Vagina (tissue), 2 donors: ENCODE data around the gene CPZ.

Experiments used
- CTCF ChIP-seq, 3 experiments: fragments of 450-650 bp in 2 of 3; fragments of 200-600 bp in 1 of 3; sonication (generic) in 1 of 3; IDR thresholded peaks; one replicate each; pipeline ENCODE4 v1.5.1; 2017 to 2019; ENCODE audit warnings: antibody characterized with exemption in 3 of 3, mild to moderate bottlenecking in 2 of 3, moderate library complexity in 2 of 3
- POLR2A ChIP-seq, 2 donors: fragments of 450-650 bp; IDR thresholded peaks; one replicate each; pipeline ENCODE4 v1.6.1; 2017; ENCODE audit warnings: antibody characterized with exemption in 2 of 2, mild to moderate bottlenecking in 2 of 2, moderate library complexity in 2 of 2
- POLR2AphosphoS5 ChIP-seq, 2 donors: sonication (generic); formaldehyde crosslinking; IDR thresholded peaks; one replicate each; pipeline ENCODE4 v1.9.0; 2017; ENCODE audit warnings: antibody characterized with exemption in 2 of 2, mild to moderate bottlenecking in 2 of 2, low read depth in 1 of 2; ENCODE audit not compliant: insufficient read depth in 1 of 2

- TF ChIP-seq POLR2A (IDR thresholded peaks at IDR 0.05): no peak
- no peak for TF ChIP-seq CTCF (IDR thresholded peaks at IDR 0.05)
- TF ChIP-seq POLR2AphosphoS5 (IDR thresholded peaks at IDR 0.05; ENCODE audit: insufficient read depth in 1 of 2, low read depth in 1 of 2): no peak
Measured at GRCh38 chr4:8544282-8544681, 48.3 kb upstream of the CPZ start.
